ENCODE results near the gene DBH.

DNA sequence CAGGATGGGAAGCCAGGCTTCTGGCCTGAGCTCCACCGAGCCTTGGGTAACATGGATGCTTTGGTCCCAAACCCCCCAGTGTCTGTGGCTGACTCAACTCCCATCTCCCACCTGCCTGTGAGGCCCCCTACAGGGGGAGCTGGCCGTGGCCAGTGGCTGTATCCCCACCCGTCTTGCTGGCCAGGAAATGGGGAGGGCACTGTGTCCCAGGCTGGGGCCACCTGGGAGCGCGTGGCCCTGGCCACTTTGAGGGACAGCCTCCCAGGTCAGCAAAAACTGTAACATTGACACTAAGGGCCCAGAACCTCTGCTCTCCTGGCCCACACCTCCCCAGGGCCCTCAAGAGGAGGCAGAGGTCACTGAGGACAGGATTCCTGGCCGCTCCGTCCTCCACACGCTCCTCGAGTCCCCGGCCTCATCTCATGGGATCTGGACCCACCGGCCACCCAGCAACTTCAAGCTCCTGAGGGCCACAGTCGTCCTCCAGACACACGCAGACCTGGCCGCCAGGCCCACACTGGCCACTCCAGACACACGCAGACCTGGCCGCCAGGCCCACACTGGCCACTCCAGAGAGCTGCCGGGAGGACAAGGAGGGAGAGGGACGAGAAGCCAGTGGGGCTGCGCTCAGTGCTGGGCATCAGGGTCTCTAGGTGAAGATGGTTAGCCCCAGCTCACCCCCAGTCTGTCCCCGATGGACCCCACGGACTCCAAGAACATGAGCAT, 44.2 kb downstream of the DBH start:
- TF ChIP-seq EZH2 (IDR thresholded peaks at IDR 0.05) = no peak
- TF ChIP-seq POLR2AphosphoS5 (IDR thresholded peaks at IDR 0.05; ENCODE audit: borderline replicate concordance, low read depth, low read length) = no peak
- no peak for TF ChIP-seq FOXP2 (optimal IDR thresholded peaks at IDR 0.05; ENCODE audit: control extremely low read depth, extremely low read length, insufficient read depth)

Measured in SK-N-MC (cell line).